H1 (cell line): Measurements from ENCODE around the gene GAK. TPM values are rescaled to one million over a fixed set of nuclear protein-coding genes. Genes with fewer than 3 reads are reported as not detected.

Source experiments
- BCL11A ChIP-seq, 2 experiments: IDR thresholded peaks; one replicate each; pipeline ENCODE4 v1.6.1; 2011; ENCODE audit warnings: low read depth in 2 of 2, low read length in 2 of 2, mild to moderate bottlenecking in 2 of 2
- CHD1 ChIP-seq: IDR thresholded peaks from 2 replicates; pipeline ENCODE4 v1.6.1; 2012; ENCODE audit warnings: low read depth, low read length, improper control_type of control experiment
- CHD7 ChIP-seq: fragments of 300-600 bp; sonication (generic); IDR thresholded peaks from 2 replicates; pipeline ENCODE4 v1.7.1; 2012; ENCODE audit warnings: low read length, moderate library complexity, mild to moderate bottlenecking, inconsistent platforms; ENCODE audit not compliant: insufficient replicate concordance
- EGR1 ChIP-seq: IDR thresholded peaks from 2 replicates; pipeline ENCODE4 v1.6.1; 2011; ENCODE audit warnings: low read depth, low read length, borderline replicate concordance
- EZH2 ChIP-seq: fragments of 200-600 bp; sonication (generic); IDR thresholded peaks from 2 replicates; pipeline ENCODE4 v1.7.1; 2012; ENCODE audit warnings: low read depth, mild to moderate bottlenecking, moderate library complexity, low read length, inconsistent platforms; ENCODE audit not compliant: severe bottlenecking
- RNF2 ChIP-seq: fragments of 200-900, 300-1000 bp; sonication (generic); IDR thresholded peaks from 2 replicates; pipeline ENCODE4 v1.7.1; 2016; ENCODE audit warnings: borderline replicate concordance, low read depth, mild to moderate bottlenecking, antibody characterized with exemption, low read length; ENCODE audit not compliant: poor library complexity, severe bottlenecking; ENCODE audit errors: missing control alignments
- SIN3A ChIP-seq, 2 experiments: IDR thresholded peaks in 1 of 2; conservative IDR thresholded peaks in 1 of 2; 2 replicates each; pipeline ENCODE4 v1.6.1; 2011 to 2012; ENCODE audit warnings: low read length in 2 of 2, improper control_type of control experiment in 1 of 2, low read depth in 1 of 2, mild to moderate bottlenecking in 1 of 2
- polyA plus RNA-seq, 7 experiments: library from polyadenylated mRNA; depleted of rRNA in 3 of 7; stranded (reverse) in 5 of 7; unstranded in 2 of 7; fragments of >200 nt in 5 of 7; fragments of 200-250 nt in 2 of 7; gene quantifications; 1 replicate in 5 of 7; 2 replicates in 1 of 7; 4 replicates in 1 of 7; pipeline versions ENCODE4 v1.2.1 to v1.2.3, GENCODE V29; 2011 to 2013; ENCODE audit warnings: missing spikeins in 2 of 7, mixed read lengths in 2 of 7
- total RNA-seq: library from RNA; stranded (reverse); fragmentation: NEBNext Ultra II Directional; extraction: Animal tissue kit (Norgen Biotek cat#: 25700); gene quantifications from 2 replicates; pipeline ENCODE4 v1.2.1, GENCODE V29; 2021

GAK gene
- total and polyA plus RNA-seq, 2 of the 8 experiments (the other 6 are each of a cell fraction or from before 2014, with no cell fraction given) = 31.5 to 70.8 TPM

GRCh38 chr4:870951-871350 is 61.2 kb downstream of the GAK start (continued):
- TF ChIP-seq RNF2 (no peak), SIN3A (conservative IDR thresholded peaks at IDR 0.05 in 1 of 2, IDR thresholded peaks at IDR 0.05 in 1 of 2; ENCODE audit: low read depth in 1 of 2, low read length in 2 of 2) (no peak), BCL11A (IDR thresholded peaks at IDR 0.05; ENCODE audit: low read depth in 2 of 2, low read length in 2 of 2) (no peak), EZH2 (no peak), CHD7 (no peak), CHD1 (no peak), EGR1 (no peak)
